Natural killer cell (primary cell): ENCODE data around the gene MAST4. TPM values are rescaled to one million over a fixed set of nuclear protein-coding genes. Genes with fewer than 3 reads are reported as not detected.
A peak's percentile ranks its signal among the peaks of the same experiment; 100 is the strongest.

ENCODE experiments used
- ATAC-seq, 3 donors: fragments of 150-1000 bp in 2 of 3; fragments of 200-7000 bp in 1 of 3; cut with Tn5 transposase; 1 replicate in 1 of 3; 2 replicates in 2 of 3; pipeline ENCODE4 v1.10.0; 2021; ENCODE audit warnings: mild to moderate bottlenecking in 2 of 3, moderate library complexity in 2 of 3
- DNase-seq, 2 donors: peaks; one replicate each; pipeline versions ENCODE4 v3.0.0 to v3.0.0-alpha.2; 2013 to 2021; ENCODE audit warnings: mixed read lengths in 1 of 2
- H3K27ac ChIP-seq: one replicate; pipeline ENCODE4 v1.5.1; 2013; ENCODE audit warnings: mild to moderate bottlenecking, low read length
- H3K27me3 ChIP-seq: one replicate; pipeline ENCODE4 v1.6.1; 2013; ENCODE audit warnings: low read length; ENCODE audit not compliant: control insufficient read depth, insufficient read depth
- H3K36me3 ChIP-seq: one replicate; pipeline ENCODE4 v1.6.1; 2013; ENCODE audit warnings: low read length; ENCODE audit not compliant: control insufficient read depth, insufficient read depth
- H3K4me1 ChIP-seq: one replicate; pipeline ENCODE4 v1.6.1; 2013; ENCODE audit warnings: low read length; ENCODE audit not compliant: control insufficient read depth, insufficient read depth
- H3K4me3 ChIP-seq: one replicate; pipeline ENCODE4 v1.5.1; 2013; ENCODE audit warnings: low read length
- H3K9me3 ChIP-seq: one replicate; pipeline ENCODE4 v1.6.1; 2013; ENCODE audit warnings: low read length; ENCODE audit not compliant: control insufficient read depth, insufficient read depth
- H3K27ac Mint-ChIP-seq, 2 donors: one replicate each; pipeline ENCODE4 v1.8.0; 2022; ENCODE audit warnings: mild to moderate bottlenecking in 2 of 2, mixed read lengths in 2 of 2, moderate library complexity in 1 of 2
- H3K27me3 Mint-ChIP-seq, 2 donors: one replicate each; pipeline ENCODE4 v1.8.0; 2022; ENCODE audit warnings: low read depth in 2 of 2, mixed read lengths in 2 of 2
- H3K36me3 Mint-ChIP-seq: one replicate; pipeline ENCODE4 v1.8.0; 2022; ENCODE audit warnings: mixed read lengths
- H3K4me1 Mint-ChIP-seq, 2 donors: one replicate each; pipeline ENCODE4 v1.8.0; 2022; ENCODE audit warnings: mixed read lengths in 2 of 2
- H3K4me3 Mint-ChIP-seq: one replicate; pipeline ENCODE4 v1.8.0; 2022; ENCODE audit warnings: mild to moderate bottlenecking, moderate library complexity, mixed read lengths
- H3K9me3 Mint-ChIP-seq, 2 donors: one replicate each; pipeline ENCODE4 v1.8.0; 2022; ENCODE audit warnings: mixed read lengths in 2 of 2
- WGBS: methylation state at CpG from one replicate; pipeline ENCODE4 v1.1.7; 2013; ENCODE audit warnings: missing lambda C conversion rate; ENCODE audit not compliant: insufficient coverage; 5-methylcytosine and 5-hydroxymethylcytosine counted together
- intact Hi-C: fragments of 100-400 bp; cut with micrococcal nuclease; formaldehyde crosslinking; loops from one replicate; pipeline ENCODE4 v1.14.2; 2022
- total RNA-seq, 4 donors: library from RNA; stranded (reverse); fragments of 120-200 nt in 1 of 4; gene quantifications; one replicate each; pipeline versions ENCODE4 v1.2.3 to v1.2.4, GENCODE V29; 2013 to 2022
- TF ChIP-seq, protein P1 (sequence below): fragments of 200-600 bp; IDR thresholded peaks from one replicate; pipeline ENCODE4 v1.8.0; 2022; ENCODE audit warnings: antibody characterized with exemption

Gene MAST4
- total RNA-seq, 3 donors from 2014 or later (not counting 1 experiment from before 2014, with no cell fraction given): 6.5 to 14.1 (median 12.7) TPM

GRCh38 chr5:66757834-66758371, 161.7 kb downstream of the MAST4 start:
- intact Hi-C loops: loop anchor here (2.0 kb wide), 1 partner anchor 997 kb away; no protein-coding TSS in a partner anchor
- H3K4me1 Mint-ChIP-seq: no peaks in the 10 kb centered on the region
- no peak overlapping the region for H3K4me3 Mint-ChIP-seq
- H3K27ac ChIP-seq: no peak overlapping the region
- H3K36me3 Mint-ChIP-seq: no peaks in the 10 kb centered on the region
- no peaks in the 10 kb centered on the region for H3K4me1 ChIP-seq
- WGBS: 81% methylated on average over 2 of the region's 3 CpGs
- no peaks in the 10 kb centered on the region for H3K36me3 ChIP-seq
- H3K27me3 Mint-ChIP-seq: peaks cover 21 to 42% of the 10 kb centered on the region in 2 donors
- DNase-seq (no peak), ATAC-seq (no peak)
- TF ChIP-seq, protein P1, sequence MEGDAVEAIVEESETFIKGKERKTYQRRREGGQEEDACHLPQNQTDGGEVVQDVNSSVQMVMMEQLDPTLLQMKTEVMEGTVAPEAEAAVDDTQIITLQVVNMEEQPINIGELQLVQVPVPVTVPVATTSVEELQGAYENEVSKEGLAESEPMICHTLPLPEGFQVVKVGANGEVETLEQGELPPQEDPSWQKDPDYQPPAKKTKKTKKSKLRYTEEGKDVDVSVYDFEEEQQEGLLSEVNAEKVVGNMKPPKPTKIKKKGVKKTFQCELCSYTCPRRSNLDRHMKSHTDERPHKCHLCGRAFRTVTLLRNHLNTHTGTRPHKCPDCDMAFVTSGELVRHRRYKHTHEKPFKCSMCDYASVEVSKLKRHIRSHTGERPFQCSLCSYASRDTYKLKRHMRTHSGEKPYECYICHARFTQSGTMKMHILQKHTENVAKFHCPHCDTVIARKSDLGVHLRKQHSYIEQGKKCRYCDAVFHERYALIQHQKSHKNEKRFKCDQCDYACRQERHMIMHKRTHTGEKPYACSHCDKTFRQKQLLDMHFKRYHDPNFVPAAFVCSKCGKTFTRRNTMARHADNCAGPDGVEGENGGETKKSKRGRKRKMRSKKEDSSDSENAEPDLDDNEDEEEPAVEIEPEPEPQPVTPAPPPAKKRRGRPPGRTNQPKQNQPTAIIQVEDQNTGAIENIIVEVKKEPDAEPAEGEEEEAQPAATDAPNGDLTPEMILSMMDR: no peak
- no peaks in the 10 kb centered on the region for H3K9me3 ChIP-seq
- no peaks in the 10 kb centered on the region for H3K9me3 Mint-ChIP-seq
- no peak overlapping the region for H3K4me3 ChIP-seq
- no peaks in the 10 kb centered on the region for H3K27me3 ChIP-seq
- H3K27ac Mint-ChIP-seq: no peak overlapping the region

DNA sequence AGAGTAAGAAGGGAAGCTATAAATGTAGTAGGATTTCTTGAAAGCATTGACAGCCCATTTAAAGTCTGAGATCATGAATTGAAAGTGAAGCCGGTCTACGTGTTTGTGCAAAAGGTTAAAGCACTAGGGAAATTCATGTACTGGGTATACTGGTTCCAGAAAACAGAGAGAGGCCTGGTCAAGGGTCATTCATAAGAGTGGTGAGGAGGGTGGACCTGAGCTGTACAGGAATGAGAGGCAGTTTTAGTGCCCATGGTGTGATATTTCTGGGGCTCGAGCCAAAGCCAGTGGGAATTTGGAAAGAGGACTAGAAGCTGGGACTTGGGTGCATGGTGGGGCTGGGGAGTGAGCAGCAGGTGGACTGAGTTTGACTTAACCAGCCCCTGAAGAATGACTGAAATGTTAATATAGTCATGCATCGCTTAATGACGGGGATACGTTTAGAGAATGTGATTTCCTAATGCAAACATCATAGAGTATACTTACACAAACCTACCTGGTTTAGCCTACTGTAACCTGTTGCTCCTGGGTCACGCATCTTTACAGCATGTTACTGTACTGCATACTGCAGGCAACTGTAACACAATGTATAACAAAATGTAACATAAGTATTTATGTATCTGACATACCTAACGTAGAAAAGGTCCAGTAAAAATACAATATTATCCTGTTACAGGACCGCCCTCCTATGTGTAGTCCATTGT, 173.0 kb downstream of the MAST4 start:
- peaks cover 6 to 8% of the 10 kb centered on the region in 2 donors for H3K27me3 Mint-ChIP-seq
- Histone ChIP-seq H3K4me3 (no peak overlapping the region), H3K4me1 (no peaks in the 10 kb centered on the region), H3K9me3 (no peaks in the 10 kb centered on the region), H3K27me3 (no peaks in the 10 kb centered on the region), H3K36me3 (no peaks in the 10 kb centered on the region), H3K27ac (no peak overlapping the region)
- no peak overlapping the region for H3K4me3 Mint-ChIP-seq
- DNase-seq (no peak), ATAC-seq (no peak)
- H3K36me3 Mint-ChIP-seq: no peaks in the 10 kb centered on the region
- H3K9me3 Mint-ChIP-seq: no peaks in the 10 kb centered on the region
- H3K4me1 Mint-ChIP-seq: no peaks in the 10 kb centered on the region
- TF ChIP-seq, protein P1: no peak
- H3K27ac Mint-ChIP-seq: no peak overlapping the region
- intact Hi-C loops: no loop called here
- WGBS: 89% methylated on average over 9 of the region's 9 CpGs

GRCh38 chr5:66769839-66770617, 173.8 kb downstream of the MAST4 start:
- intact Hi-C loops: no loop called here
- H3K4me1 Mint-ChIP-seq: no peaks in the 10 kb centered on the region
- TF ChIP-seq, protein P1: no peak
- WGBS: 88% methylated on average over 8 of the region's 8 CpGs
- Histone ChIP-seq H3K9me3 (no peaks in the 10 kb centered on the region), H3K27me3 (no peaks in the 10 kb centered on the region), H3K36me3 (no peaks in the 10 kb centered on the region), H3K27ac (no peak overlapping the region), H3K4me3 (no peak overlapping the region), H3K4me1 (no peaks in the 10 kb centered on the region)
- H3K36me3 Mint-ChIP-seq: no peaks in the 10 kb centered on the region
- peak in 1 of 2 donors; percentile 3 for DNase-seq
- ATAC-seq: no peak
- H3K27me3 Mint-ChIP-seq: peaks cover 6 to 8% of the 10 kb centered on the region in 2 donors
- no peaks in the 10 kb centered on the region for H3K9me3 Mint-ChIP-seq
- no peak overlapping the region for H3K27ac Mint-ChIP-seq
- H3K4me3 Mint-ChIP-seq: no peak overlapping the region
